Panc1 (cell line): ENCODE data around the gene GAS7. TPM values are rescaled to one million over a fixed set of nuclear protein-coding genes. Genes with fewer than 3 reads are reported as not detected.

Experiments
- ATAC-seq: fragments of 200-7000 bp; cut with Tn5 transposase; 2 replicates; pipeline ENCODE4 v1.9.1; 2020; ENCODE audit warnings: mild to moderate bottlenecking, moderate library complexity
- BruUV-seq: library from RNA; stranded (reverse); fragments of 400-500 nt; replicated peaks from 2 replicates; lab custom pipeline; 2021; lab: Mats Ljungman, UMichigan
- CTCF ChIA-PET: fragments of 300-600 bp; sonication (Branson Sonifier 250); formaldehyde crosslinking; loops from one replicate; lab custom pipeline; 2022; ENCODE audit warnings: antibody characterized with exemption; lab: Charles Lee
- POLR2A ChIA-PET: fragments of 300-600 bp; sonication (Branson Sonifier 250); formaldehyde crosslinking; loops from one replicate; lab custom pipeline; 2022; ENCODE audit warnings: antibody characterized with exemption; lab: Charles Lee
- DNase-seq: peaks from one replicate; pipeline ENCODE4 v3.0.0-alpha.2; 2010; ENCODE audit warnings: low read depth, low spot score
- H3K27ac ChIP-seq: 2 replicates; pipeline ENCODE4 v1.5.1; 2011; ENCODE audit warnings: mild to moderate bottlenecking, low read length, inconsistent platforms
- H3K27me3 ChIP-seq: fragments of 200-500 bp; sonication (Bioruptor generic); 2 replicates; pipeline ENCODE4 v1.6.0; 2014; ENCODE audit warnings: low read length, inconsistent platforms; ENCODE audit not compliant: control insufficient read depth, insufficient read depth
- H3K36me3 ChIP-seq: fragments of 200-500 bp; sonication (Bioruptor generic); 2 replicates; pipeline ENCODE4 v1.5.1; 2014; ENCODE audit warnings: inconsistent platforms, mild to moderate bottlenecking, low read length, moderate library complexity; ENCODE audit not compliant: control insufficient read depth, insufficient read depth
- H3K4me1 ChIP-seq: 2 replicates; pipeline ENCODE4 v1.5.1; 2011; ENCODE audit warnings: inconsistent platforms, mild to moderate bottlenecking, low read length, moderate library complexity; ENCODE audit not compliant: control insufficient read depth, insufficient read depth
- H3K4me3 ChIP-seq, 2 experiments: 2 replicates each; pipeline ENCODE4 v1.5.1; 2011 to 2012; ENCODE audit warnings: low read depth in 2 of 2, low read length in 2 of 2, mild to moderate bottlenecking in 2 of 2, inconsistent platforms in 1 of 2, moderate library complexity in 1 of 2
- H3K9me3 ChIP-seq: fragments of 200-500 bp; sonication (Bioruptor generic); 2 replicates; pipeline ENCODE4 v1.5.1; 2014; ENCODE audit warnings: low read depth, mild to moderate bottlenecking, inconsistent platforms, low read length, moderate library complexity; ENCODE audit not compliant: control insufficient read depth, insufficient read depth
- CTCF ChIP-seq: fragments of 450-650 bp; IDR thresholded peaks from 2 replicates; pipeline ENCODE4 v1.5.1; 2017; ENCODE audit warnings: mild to moderate bottlenecking
- POLR2AphosphoS5 ChIP-seq: IDR thresholded peaks from 2 replicates; pipeline ENCODE4 v1.6.1; 2012; ENCODE audit warnings: mild to moderate bottlenecking, low read depth, low read length, moderate library complexity
- REST ChIP-seq, 2 experiments: IDR thresholded peaks; 2 replicates each; pipeline ENCODE4 v1.6.1; 2011 to 2012; ENCODE audit warnings: low read depth in 2 of 2, control low read depth in 1 of 2, low read length in 1 of 2, mild to moderate bottlenecking in 1 of 2, moderate library complexity in 1 of 2; ENCODE audit not compliant: insufficient read depth in 1 of 2
- SIN3A ChIP-seq: IDR thresholded peaks from 2 replicates; pipeline ENCODE4 v1.6.1; 2012; ENCODE audit warnings: low read depth, mild to moderate bottlenecking, low read length, moderate library complexity, borderline replicate concordance; ENCODE audit not compliant: insufficient read depth
- TCF7L2 ChIP-seq: IDR thresholded peaks from 2 replicates; pipeline ENCODE4 v1.6.1; 2011; ENCODE audit warnings: mild to moderate bottlenecking, low read depth, low read length, inconsistent platforms
- in situ Hi-C: cut with HindIII; loops from 2 replicates; pipeline ENCODE4 v1.10.0; 2016; ENCODE audit warnings: low sequenced_read_pairs, low pct_unique_long_range_greater_than_20kb
- intact Hi-C: fragments of 100-400 bp; cut with micrococcal nuclease; formaldehyde crosslinking; loops from one replicate; pipeline ENCODE4 v1.10.0; 2022; ENCODE audit not compliant: unreplicated experiment
- total RNA-seq: library from RNA; stranded (reverse); gene quantifications from one replicate; pipeline ENCODE4 v1.2.1, GENCODE V29; 2021; ENCODE audit not compliant: unreplicated experiment

The GAS7 gene
- total RNA-seq, 1 experiment from 2014 or later: 0.05 TPM

- in situ Hi-C loops (no loop called here), intact Hi-C loops (no loop called here)
- ChIA-PET CTCF (no interaction called here), POLR2A (no interaction called here)
- H3K27ac ChIP-seq: no peak overlapping the region
- BruUV-seq: no TSS peak
- no peaks in the 10 kb centered on the region for H3K36me3 ChIP-seq
- DNase-seq (no peak), ATAC-seq (no peak)
- H3K4me1 ChIP-seq: no peaks in the 10 kb centered on the region
- H3K27me3 ChIP-seq: no peaks in the 10 kb centered on the region
- no peaks in the 10 kb centered on the region for H3K9me3 ChIP-seq
- no peak overlapping the region for H3K4me3 ChIP-seq
- TF ChIP-seq SIN3A (no peak), POLR2AphosphoS5 (no peak)
These were observed 4.8 kb downstream of the GAS7 start for GRCh38 chr17:10193632-10194031.

GRCh38 chr17:10192972-10193371 is 5.4 kb downstream of the GAS7 start:
- no peak overlapping the region for H3K4me3 ChIP-seq
- POLR2A ChIA-PET: no interaction called here
- no peak overlapping the region for H3K27ac ChIP-seq
- in situ Hi-C loops: no loop called here
- ATAC-seq: no peak
- no peaks in the 10 kb centered on the region for H3K9me3 ChIP-seq
- CTCF ChIA-PET: no interaction called here
- TF ChIP-seq REST (IDR thresholded peaks at IDR 0.05; ENCODE audit: insufficient read depth in 1 of 2, low read depth in 2 of 2, low read length in 1 of 2) (no peak), POLR2AphosphoS5 (no peak), TCF7L2 (no peak), CTCF (no peak), SIN3A (no peak)
- H3K27me3 ChIP-seq: no peaks in the 10 kb centered on the region
- intact Hi-C loops: no loop called here
- H3K36me3 ChIP-seq: no peaks in the 10 kb centered on the region
- no peak for DNase-seq
- no peaks in the 10 kb centered on the region for H3K4me1 ChIP-seq
- no TSS peak for BruUV-seq

- H3K4me1 ChIP-seq: no peaks in the 10 kb centered on the region
- ChIA-PET CTCF (no interaction called here), POLR2A (no interaction called here)
- no peak overlapping the region for H3K27ac ChIP-seq
- no peak for DNase-seq
- no peak overlapping the region for H3K4me3 ChIP-seq
- no peaks in the 10 kb centered on the region for H3K36me3 ChIP-seq
- TF ChIP-seq CTCF (no peak), POLR2AphosphoS5 (no peak), REST (IDR thresholded peaks at IDR 0.05; ENCODE audit: insufficient read depth in 1 of 2, low read depth in 2 of 2, low read length in 1 of 2) (no peak), SIN3A (no peak), TCF7L2 (no peak)
- no peak for ATAC-seq
- H3K27me3 ChIP-seq: no peaks in the 10 kb centered on the region
- no TSS peak for BruUV-seq
- intact Hi-C loops (no loop called here), in situ Hi-C loops (no loop called here)
- no peaks in the 10 kb centered on the region for H3K9me3 ChIP-seq
These were observed 5.9 kb downstream of the GAS7 start for GRCh38 chr17:10192461-10192860.
